Measurements from ENCODE around the gene RNF138. TPM values are rescaled to one million over a fixed set of nuclear protein-coding genes. Genes with fewer than 3 reads are reported as not detected.

RNF138 gene
- total and polyA plus RNA-seq, 2 of the 13 experiments (the other 11 are each of a cell fraction or from before 2014, with no cell fraction given) = 14.6 to 33.6 TPM

- TF ChIP-seq MEIS2 (CRISPR knock-in tag; IDR thresholded peaks at IDR 0.05) = no peak
- no peak for TF ChIP-seq ZBTB1 (CRISPR knock-in tag; IDR thresholded peaks at IDR 0.05; ENCODE audit: borderline replicate concordance)
- TF ChIP-seq ZNF577 (CRISPR knock-in tag; IDR thresholded peaks at IDR 0.05; ENCODE audit: borderline replicate concordance, low read depth) = no peak
- no peak for TF ChIP-seq MBNL3 (CRISPR knock-in tag; conservative IDR thresholded peaks at IDR 0.05)
- TF ChIP-seq ZNF652 (CRISPR knock-in tag; IDR thresholded peaks at IDR 0.05; ENCODE audit: borderline replicate concordance, low read depth) = peak; percentile 37; the same call in 1 of the 2 replicates
- no peak for TF ChIP-seq LRRFIP1 (CRISPR knock-in tag; conservative IDR thresholded peaks at IDR 0.05)
- TF ChIP-seq SMAD1 (CRISPR knock-in tag; IDR thresholded peaks at IDR 0.05; ENCODE audit: borderline replicate concordance, low read depth) = no peak
- no peak for TF ChIP-seq ZNF281 (CRISPR knock-in tag; IDR thresholded peaks at IDR 0.05; ENCODE audit: borderline replicate concordance)
- TF ChIP-seq PHF21A (CRISPR knock-in tag; IDR thresholded peaks at IDR 0.05) = peak; percentile 29; the same call in 1 of the 2 replicates
- 0 out of 2 replicates have a peak, but pooled peaks have one; percentile 22 for TF ChIP-seq SAP130 (CRISPR knock-in tag; IDR thresholded peaks at IDR 0.05; ENCODE audit: low read depth)
- no peak for TF ChIP-seq STAT6 (CRISPR knock-in tag; IDR thresholded peaks at IDR 0.05; ENCODE audit: borderline replicate concordance)
- no peak for TF ChIP-seq RFX1 (IDR thresholded peaks at IDR 0.05)
- TF ChIP-seq PRDM15 (CRISPR knock-in tag; IDR thresholded peaks at IDR 0.05) = no peak
- TF ChIP-seq SKI (IDR thresholded peaks at IDR 0.05; ENCODE audit: partially characterized antibody) = no peak
- TF ChIP-seq ZNF572 (CRISPR knock-in tag; IDR thresholded peaks at IDR 0.05) = no peak
These were observed 66.5 kb downstream of the RNF138 start (continued) for GRCh38 chr18:32158108-32158624.
